ENCODE measurements around the gene PITX3. TPM values are rescaled to one million over a fixed set of nuclear protein-coding genes. Genes with fewer than 3 reads are reported as not detected.

The PITX3 gene
- total RNA-seq, 2 donors from 2014 or later = not detected

DNA sequence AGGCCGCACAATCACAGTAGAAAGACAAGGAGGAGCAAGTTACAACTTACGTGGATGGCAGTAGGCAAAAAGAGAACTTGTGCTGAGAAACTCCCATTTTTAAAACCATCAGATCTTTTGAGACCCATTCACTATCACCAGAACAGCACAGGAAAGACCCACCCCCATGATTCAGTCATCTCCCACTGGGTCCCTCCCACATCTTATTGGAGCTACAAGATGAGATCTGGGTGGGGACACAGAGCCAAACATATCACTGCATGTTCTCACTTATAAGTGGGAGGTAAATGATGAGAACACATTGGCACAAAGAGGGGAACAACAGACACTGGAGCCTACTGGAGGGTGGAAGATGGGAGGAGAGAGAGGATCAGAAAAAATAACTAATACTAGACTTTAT, 56.7 kb downstream of the PITX3 start:
- no peak overlapping the region for H3K9ac ChIP-seq (ENCODE audit: extremely low read depth, low read length, poor library complexity, severe bottlenecking)
- H3K36me3 ChIP-seq (ENCODE audit: control insufficient read depth, insufficient read depth, low read length) = no peaks in the 10 kb centered on the region
- no peak overlapping the region for H3K27ac ChIP-seq (ENCODE audit: low read depth, low read length)
- Mint-ChIP-seq H3K27ac (no peak overlapping the region), H3K36me3 (ENCODE audit: low read depth) (no peaks in the 10 kb centered on the region), H3K9me3 (peaks cover 43% of the 10 kb centered on the region), H3K4me3 (no peak overlapping the region), H3K27me3 (ENCODE audit: insufficient read depth) (peaks cover 12% of the 10 kb centered on the region), H3K4me1 (no peaks in the 10 kb centered on the region)
- no peak for DNase-seq
- H3K4me3 ChIP-seq (ENCODE audit: low read length) = no peak overlapping the region
- WGBS, 2 experiments (ENCODE audit: insufficient coverage in 1 of 2, insufficient read length in 1 of 2) = 83 to 92% methylated on average over 2 of the region's 2 CpGs
- TF ChIP-seq, protein P1, sequence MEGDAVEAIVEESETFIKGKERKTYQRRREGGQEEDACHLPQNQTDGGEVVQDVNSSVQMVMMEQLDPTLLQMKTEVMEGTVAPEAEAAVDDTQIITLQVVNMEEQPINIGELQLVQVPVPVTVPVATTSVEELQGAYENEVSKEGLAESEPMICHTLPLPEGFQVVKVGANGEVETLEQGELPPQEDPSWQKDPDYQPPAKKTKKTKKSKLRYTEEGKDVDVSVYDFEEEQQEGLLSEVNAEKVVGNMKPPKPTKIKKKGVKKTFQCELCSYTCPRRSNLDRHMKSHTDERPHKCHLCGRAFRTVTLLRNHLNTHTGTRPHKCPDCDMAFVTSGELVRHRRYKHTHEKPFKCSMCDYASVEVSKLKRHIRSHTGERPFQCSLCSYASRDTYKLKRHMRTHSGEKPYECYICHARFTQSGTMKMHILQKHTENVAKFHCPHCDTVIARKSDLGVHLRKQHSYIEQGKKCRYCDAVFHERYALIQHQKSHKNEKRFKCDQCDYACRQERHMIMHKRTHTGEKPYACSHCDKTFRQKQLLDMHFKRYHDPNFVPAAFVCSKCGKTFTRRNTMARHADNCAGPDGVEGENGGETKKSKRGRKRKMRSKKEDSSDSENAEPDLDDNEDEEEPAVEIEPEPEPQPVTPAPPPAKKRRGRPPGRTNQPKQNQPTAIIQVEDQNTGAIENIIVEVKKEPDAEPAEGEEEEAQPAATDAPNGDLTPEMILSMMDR (conservative IDR thresholded peaks at IDR 0.05) = no peak
- no peaks in the 10 kb centered on the region for H3K27me3 ChIP-seq (ENCODE audit: control insufficient read depth, insufficient read depth, low read length, poor library complexity, severe bottlenecking)
- peaks cover 16% of the 10 kb centered on the region for H3K9me3 ChIP-seq (ENCODE audit: control insufficient read depth, low read length)
- no peaks in the 10 kb centered on the region for H3K4me1 ChIP-seq (ENCODE audit: control insufficient read depth, insufficient read depth, low read length)

Other genes starting within 250 kb of the PITX3 start
- 10 to 100 TPM; 18.0 to 19.7 TPM for gene ARMH3, start 185.3 kb downstream of the PITX3 start, total RNA-seq
- gene HPS6, start 176.2 kb downstream of the PITX3 start, total RNA-seq = 10 to 100 TPM; 19.6 to 20.8 TPM
- 10 to 100 TPM; 72.0 to 82.6 TPM for gene LDB1, start 121.1 kb downstream of the PITX3 start, total RNA-seq
- 10 to 100 TPM; 44.5 to 44.7 TPM for gene PPRC1, start 108.5 kb downstream of the PITX3 start, total RNA-seq
- gene NOLC1, start 89.1 kb downstream of the PITX3 start, total RNA-seq = 10 to 100 TPM; 92.0 to 93.5 TPM
- not detected for gene ELOVL3, start 15.2 kb downstream of the PITX3 start, total RNA-seq
- gene GBF1, start 4.0 kb upstream of the PITX3 start, total RNA-seq = 10 to 100 TPM; 31.1 to 31.4 TPM
- gene NFKB2, start 154.2 kb upstream of the PITX3 start, total RNA-seq = 10 to 100 TPM; 28.7 to 45.2 TPM
- 1 to 10 TPM; 2.8 to 8.3 TPM for gene PSD, start 177.3 kb upstream of the PITX3 start, total RNA-seq
- gene FBXL15, start 179.3 kb upstream of the PITX3 start, total RNA-seq = 10 to 100 TPM in 1 of 2 donors, 1 to 10 TPM in 1; 9.7 to 11.4 TPM
- 10 to 100 TPM; 51.7 to 82.9 TPM for gene CUEDC2, start 191.1 kb upstream of the PITX3 start, total RNA-seq
- under 1 TPM; 0.35 to 0.93 TPM for gene C10orf95, start 210.0 kb upstream of the PITX3 start, total RNA-seq